ENCODE results near the gene LBH. TPM values are rescaled to one million over a fixed set of nuclear protein-coding genes. Genes with fewer than 3 reads are reported as not detected.

Gene LBH
- total RNA-seq, 1 experiment from 2014 or later = 0.10 TPM

- DNase-seq (ENCODE audit: low spot score) = peak; percentile 48
Measured at GRCh38 chr2:30234180-30234971, 3.0 kb downstream of the LBH start.

GRCh38 chr2:30235008-30235655 lies 3.8 kb downstream of the LBH start:
- no peak for DNase-seq (ENCODE audit: low spot score)

- no peak for DNase-seq (ENCODE audit: low spot score)
Measured at GRCh38 chr2:30235859-30236535, 4.7 kb downstream of the LBH start.

- DNase-seq (ENCODE audit: low spot score) = no peak
Measured at GRCh38 chr2:30236591-30237238, 5.4 kb downstream of the LBH start.

GRCh38 chr2:30237239-30237965 lies 6.1 kb downstream of the LBH start:
- DNase-seq (ENCODE audit: low spot score) = no peak

- no peak for DNase-seq (ENCODE audit: low spot score)
Measured at GRCh38 chr2:30237966-30238800, 6.8 kb downstream of the LBH start.

GRCh38 chr2:30239308-30239985 lies 8.1 kb downstream of the LBH start:
- DNase-seq (ENCODE audit: low spot score) = peak; percentile 78

GRCh38 chr2:30239986-30240752 lies 8.8 kb downstream of the LBH start:
- DNase-seq (ENCODE audit: low spot score) = no peak

GRCh38 chr2:30243231-30243630 lies 11.9 kb downstream of the LBH start:
- DNase-seq (ENCODE audit: low spot score) = no peak

GRCh38 chr2:30245364-30245763 lies 14.0 kb downstream of the LBH start:
- no peak for DNase-seq (ENCODE audit: low spot score)

- no peak for DNase-seq (ENCODE audit: low spot score)
Measured at GRCh38 chr2:30248791-30249190, 17.5 kb downstream of the LBH start.

GRCh38 chr2:30249354-30249753 lies 18.0 kb downstream of the LBH start:
- DNase-seq (ENCODE audit: low spot score) = no peak

- DNase-seq (ENCODE audit: low spot score) = no peak
Measured at GRCh38 chr2:30250421-30250820, 19.1 kb downstream of the LBH start.

- peak; percentile 42 for DNase-seq (ENCODE audit: low spot score)
Measured at GRCh38 chr2:30252723-30253701, 21.7 kb downstream of the LBH start.

GRCh38 chr2:30253873-30254684 lies 22.7 kb downstream of the LBH start:
- DNase-seq (ENCODE audit: low spot score) = no peak

GRCh38 chr2:30254685-30255001 lies 23.3 kb downstream of the LBH start:
- DNase-seq (ENCODE audit: low spot score) = no peak

GRCh38 chr2:30255026-30255425 lies 23.7 kb downstream of the LBH start:
- DNase-seq (ENCODE audit: low spot score) = no peak
